ENCODE data around the gene FRMPD2. TPM values are rescaled to one million over a fixed set of nuclear protein-coding genes. Genes with fewer than 3 reads are reported as not detected.

The FRMPD2 gene
- total and polyA plus RNA-seq, 2 experiments from 2014 or later: not detected

DNA sequence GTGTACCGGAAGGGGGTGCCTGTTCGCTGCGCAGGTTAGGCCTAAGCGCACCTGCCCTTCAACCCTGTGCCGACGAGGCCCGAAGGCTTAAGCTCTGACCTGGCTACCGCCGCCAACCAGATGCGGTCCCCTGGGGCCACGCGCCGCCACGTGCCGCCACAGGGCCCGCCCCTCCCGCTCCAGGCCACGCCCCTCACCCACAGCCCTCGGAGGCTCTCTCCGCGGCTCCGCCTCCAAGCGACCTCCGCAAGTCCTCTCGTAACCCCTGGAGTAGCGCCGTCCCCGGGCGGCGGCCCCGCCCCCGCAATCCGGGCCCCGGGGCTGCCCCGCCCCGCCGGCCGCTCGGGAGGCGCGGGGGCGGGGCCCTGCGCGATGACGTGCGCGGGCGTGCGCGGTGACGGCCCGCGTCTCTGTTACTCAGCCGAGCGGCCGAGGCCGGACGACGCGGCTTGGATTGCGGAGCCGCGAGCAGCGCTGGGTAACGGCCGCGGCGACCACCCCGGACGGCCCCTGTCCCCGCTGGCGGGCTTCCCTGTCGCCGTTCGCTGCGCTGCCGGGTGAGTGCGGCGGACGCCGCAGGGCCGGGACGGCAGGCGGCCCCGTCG is 31.9 kb upstream of the FRMPD2 start, which contains the start of gene MAPK8:
TSS of gene MAPK8 (plus strand) at position 413 of the 605 bp plus-strand sequence. CDS start 94,984 bp downstream, outside the sequence.
- Histone ChIP-seq H2AFZ (peak within 1 kb of the TSS; percentile 82), H3F3A (ENCODE audit: insufficient read depth) (peaks cover 25% of the 10 kb centered on the region), H3K4me1 (ENCODE audit: insufficient read depth) (peaks cover 28% of the 10 kb centered on the region), H3K9ac (peak within 1 kb of the TSS; percentile 88), H4K20me1 (ENCODE audit: insufficient read depth) (no peaks in the 10 kb centered on the region; the same call in 1 of the 2 replicates), H3K79me2 (ENCODE audit: insufficient read depth) (peaks cover 44% of the 10 kb centered on the region), H3K27me3 (replicated peaks; ENCODE audit: insufficient read depth) (0 out of 2 replicates have a peak, but pooled peaks cover 4% of the 10 kb centered on the region), H3K4me3 (peak within 1 kb of the TSS; percentile 88), H3K27ac (peak within 1 kb of the TSS; percentile 70), H3K9me3 (ENCODE audit: low read depth) (no peaks in the 10 kb centered on the region), H3K4me2 (ENCODE audit: unreplicated experiment) (peak within 1 kb of the TSS; percentile 74), H3K9me2 (ENCODE audit: insufficient read depth) (no peaks in the 10 kb centered on the region), H3K36me3 (ENCODE audit: low read depth) (no peaks in the 10 kb centered on the region)
- no peak for TF ChIP-seq EZH2 (IDR thresholded peaks at IDR 0.05; ENCODE audit: insufficient read depth, poor library complexity, severe bottlenecking)
- no peak for TF ChIP-seq EZH2phosphoT487 (IDR thresholded peaks at IDR 0.05; ENCODE audit: insufficient read depth, low read depth)
- 2 to 4% methylated on average over 28 to 77 of the region's 86 CpGs for WGBS, 2 experiments (ENCODE audit: low coverage in 1 of 2, low lambda C conversion rate in 2 of 2, missing lambda C conversion rate in 2 of 2)
- DNase-seq: peak; percentile 94
- in situ Hi-C loops (cut with MboI): no loop called here

DNA sequence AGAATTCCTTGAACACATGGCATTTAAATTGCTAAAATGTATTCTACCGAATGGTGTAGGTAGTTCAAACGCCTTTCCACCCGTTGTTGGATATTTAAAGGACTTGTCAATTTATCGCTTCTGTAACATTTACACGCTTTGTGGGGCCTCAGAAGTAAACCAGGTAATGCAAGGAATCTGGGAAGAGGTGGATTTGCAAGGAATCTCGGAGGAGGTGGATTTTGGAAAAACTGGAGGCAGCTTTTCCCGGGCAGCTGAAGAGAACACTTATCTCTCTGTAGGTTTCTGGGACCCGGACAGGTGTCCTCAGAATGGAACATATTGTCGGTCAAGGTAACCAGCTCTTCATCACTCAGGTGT is 31.4 kb upstream of the FRMPD2 start:
- Histone ChIP-seq H2AFZ (peak overlapping the region; percentile 54; the same call in 1 of the 2 replicates), H3K9ac (peak overlapping the region; percentile 88), H3K4me3 (peak overlapping the region; percentile 88), H4K20me1 (ENCODE audit: insufficient read depth) (no peaks in the 10 kb centered on the region; the same call in 1 of the 2 replicates), H3K4me1 (ENCODE audit: insufficient read depth) (peaks cover 28% of the 10 kb centered on the region), H3K9me3 (ENCODE audit: low read depth) (no peaks in the 10 kb centered on the region), H3K9me2 (ENCODE audit: insufficient read depth) (no peaks in the 10 kb centered on the region), H3K27ac (no peak overlapping the region), H3K4me2 (ENCODE audit: unreplicated experiment) (peak overlapping the region; percentile 32), H3K36me3 (ENCODE audit: low read depth) (no peaks in the 10 kb centered on the region), H3F3A (ENCODE audit: insufficient read depth) (peaks cover 25% of the 10 kb centered on the region), H3K79me2 (ENCODE audit: insufficient read depth) (peaks cover 39% of the 10 kb centered on the region), H3K27me3 (replicated peaks; ENCODE audit: insufficient read depth) (peaks cover 5% of the 10 kb centered on the region; the same call in 1 of the 2 replicates)
- in situ Hi-C loops (cut with MboI): no loop called here
- TF ChIP-seq EZH2phosphoT487 (IDR thresholded peaks at IDR 0.05; ENCODE audit: insufficient read depth, low read depth) (no peak), EZH2 (IDR thresholded peaks at IDR 0.05; ENCODE audit: insufficient read depth, poor library complexity, severe bottlenecking) (no peak)
- no peak for DNase-seq
- 47 to 48% methylated on average over 9 of the region's 9 CpGs for WGBS, 2 experiments (ENCODE audit: low coverage in 1 of 2, low lambda C conversion rate in 2 of 2, missing lambda C conversion rate in 2 of 2)

DNA sequence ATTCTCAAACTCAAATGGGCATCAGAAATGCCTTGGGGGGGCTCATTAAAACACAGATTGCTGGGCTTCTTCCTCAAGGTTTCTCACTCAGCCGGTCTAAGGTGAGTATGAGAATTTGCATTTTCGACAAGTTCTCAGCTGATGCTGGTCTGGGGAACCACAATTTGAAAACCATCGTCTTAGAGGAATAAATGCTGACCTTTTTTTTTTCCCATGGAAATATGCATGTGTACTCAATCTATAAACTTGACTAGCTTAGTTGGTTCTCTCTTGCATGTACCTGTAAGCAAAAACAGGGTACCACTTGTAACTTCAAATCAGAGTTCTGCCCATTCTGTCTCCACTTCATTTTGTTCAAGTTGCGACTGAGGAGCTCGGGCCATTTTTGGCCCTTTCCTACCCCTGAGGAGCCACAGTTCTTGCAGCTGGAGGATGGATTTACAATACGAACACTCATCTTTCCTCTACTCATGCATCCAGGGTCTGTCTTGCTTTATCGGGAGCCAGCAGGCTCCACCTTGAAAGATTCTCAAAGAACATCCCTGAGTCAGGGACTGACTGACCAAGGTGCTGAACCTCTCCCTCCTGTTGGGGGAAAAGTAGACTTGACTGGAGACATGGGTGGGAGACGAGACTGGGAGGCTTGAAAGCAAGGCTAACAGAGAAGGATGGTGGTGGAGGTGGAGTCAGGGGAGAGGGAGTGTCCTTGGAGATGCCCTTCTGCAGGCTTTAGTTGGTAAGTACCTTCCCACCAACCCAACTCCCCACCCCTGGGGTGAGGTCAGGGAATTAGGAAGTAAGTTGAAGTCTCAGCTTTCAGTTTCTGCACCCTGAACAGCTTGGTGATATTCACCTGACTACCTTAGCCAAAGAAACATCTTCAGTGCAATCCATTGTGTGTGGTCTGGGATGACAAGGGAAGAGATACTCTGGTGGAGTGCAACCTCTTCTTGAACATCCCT is 28.3 kb upstream of the FRMPD2 start:
- H4K20me1 ChIP-seq (ENCODE audit: insufficient read depth): no peaks in the 10 kb centered on the region
- H3K4me1 ChIP-seq (ENCODE audit: insufficient read depth): peaks cover 2% of the 10 kb centered on the region; the same call in 1 of the 2 replicates
- no peak overlapping the region for H2AFZ ChIP-seq
- H3K4me2 ChIP-seq (ENCODE audit: unreplicated experiment): no peak overlapping the region
- in situ Hi-C loops (cut with MboI): no loop called here
- no peaks in the 10 kb centered on the region for H3K9me3 ChIP-seq (ENCODE audit: low read depth)
- no peak overlapping the region for H3K4me3 ChIP-seq
- H3K9ac ChIP-seq: no peak overlapping the region
- TF ChIP-seq EZH2 (IDR thresholded peaks at IDR 0.05; ENCODE audit: insufficient read depth, poor library complexity, severe bottlenecking) (no peak), EZH2phosphoT487 (IDR thresholded peaks at IDR 0.05; ENCODE audit: insufficient read depth, low read depth) (no peak)
- no peak for DNase-seq
- peaks cover 28% of the 10 kb centered on the region for H3K27me3 ChIP-seq (replicated peaks; ENCODE audit: insufficient read depth)
- H3F3A ChIP-seq (ENCODE audit: insufficient read depth): peaks cover 10% of the 10 kb centered on the region
- no peaks in the 10 kb centered on the region for H3K9me2 ChIP-seq (ENCODE audit: insufficient read depth)
- H3K27ac ChIP-seq: no peak overlapping the region
- H3K36me3 ChIP-seq (ENCODE audit: low read depth): no peaks in the 10 kb centered on the region
- 63 to 68% methylated on average over 8 of the region's 8 CpGs for WGBS, 2 experiments (ENCODE audit: low coverage in 1 of 2, low lambda C conversion rate in 2 of 2, missing lambda C conversion rate in 2 of 2)
- peaks cover 9% of the 10 kb centered on the region for H3K79me2 ChIP-seq (ENCODE audit: insufficient read depth)

DNA sequence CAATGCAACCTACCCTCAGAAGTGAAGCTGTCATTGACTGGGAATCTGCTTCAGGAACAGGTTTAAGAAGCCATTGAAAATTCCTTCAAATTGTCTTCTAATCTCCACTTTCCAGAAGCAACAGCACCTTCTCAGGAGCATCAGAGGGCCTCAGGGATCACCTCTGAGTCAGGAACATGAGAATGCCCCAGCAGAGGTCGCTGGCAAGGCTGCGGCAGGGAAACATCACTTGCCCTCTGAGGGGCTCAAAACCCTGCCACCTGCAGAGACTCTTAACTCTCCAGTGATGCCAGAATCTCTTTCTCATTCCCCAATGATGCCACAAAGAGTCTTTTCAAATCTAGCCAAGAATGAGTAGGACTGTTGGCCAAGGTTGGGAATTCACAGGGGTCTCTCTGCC is 26.1 kb upstream of the FRMPD2 start:
- 71 to 79% methylated on average over 2 of the region's 2 CpGs for WGBS, 2 experiments (ENCODE audit: low coverage in 1 of 2, low lambda C conversion rate in 2 of 2, missing lambda C conversion rate in 2 of 2)
- Histone ChIP-seq H3K79me2 (ENCODE audit: insufficient read depth) (no peaks in the 10 kb centered on the region), H3K4me1 (ENCODE audit: insufficient read depth) (no peaks in the 10 kb centered on the region), H2AFZ (no peak overlapping the region), H3K4me3 (no peak overlapping the region), H3K27ac (no peak overlapping the region), H3K4me2 (ENCODE audit: unreplicated experiment) (no peak overlapping the region), H3K9me3 (ENCODE audit: low read depth) (no peaks in the 10 kb centered on the region), H3K9ac (no peak overlapping the region), H3F3A (ENCODE audit: insufficient read depth) (peaks cover 5% of the 10 kb centered on the region), H3K27me3 (replicated peaks; ENCODE audit: insufficient read depth) (peaks cover 28% of the 10 kb centered on the region), H4K20me1 (ENCODE audit: insufficient read depth) (no peaks in the 10 kb centered on the region), H3K9me2 (ENCODE audit: insufficient read depth) (no peaks in the 10 kb centered on the region), H3K36me3 (ENCODE audit: low read depth) (no peaks in the 10 kb centered on the region)
- TF ChIP-seq EZH2phosphoT487 (IDR thresholded peaks at IDR 0.05; ENCODE audit: insufficient read depth, low read depth) (no peak), EZH2 (IDR thresholded peaks at IDR 0.05; ENCODE audit: insufficient read depth, poor library complexity, severe bottlenecking) (no peak)
- no peak for DNase-seq
- in situ Hi-C loops (cut with MboI): no loop called here
